SK-N-SH (cell line): ENCODE data around the gene ERCC8. TPM values are rescaled to one million over a fixed set of nuclear protein-coding genes. Genes with fewer than 3 reads are reported as not detected.

ENCODE experiments used
- CTCF ChIA-PET: fragments of 300-600, 350-600 bp; formaldehyde crosslinking; extraction: SDS; loops from one replicate; lab custom pipeline; 2021; lab: Yijun Ruan, JAX
- POLR2A ChIA-PET: fragments of 350-600 bp; sonication (Branson Sonifier 250); formaldehyde crosslinking; extraction: SDS; loops from one replicate; lab custom pipeline; 2020; ENCODE audit warnings: antibody characterized with exemption, inconsistent platforms; lab: Yijun Ruan, JAX
- DNase-seq: peaks from one replicate; pipeline ENCODE4 v3.0.0; 2012
- H2AFZ ChIP-seq: fragments of 200-600 bp; sonication (generic); 2 replicates; pipeline ENCODE4 v1.8.1; 2016; ENCODE audit warnings: antibody characterized with exemption, mild to moderate bottlenecking, low read depth
- H3F3A ChIP-seq: fragments of 200-600 bp; sonication (generic); replicated peaks from 2 replicates; pipeline ENCODE3; 2016; ENCODE audit warnings: antibody characterized with exemption, mild to moderate bottlenecking; ENCODE audit not compliant: insufficient read depth
- H3K27ac ChIP-seq, 2 experiments: fragments of 200-500 bp in 1 of 2; fragments of 200-600 bp in 1 of 2; sonication (Bioruptor generic) in 1 of 2; sonication (generic), shearing (Covaris generic) in 1 of 2; 2 replicates each; pipeline versions ENCODE4 v1.5.1 to v1.6.1; 2014 to 2016; ENCODE audit warnings: low read depth in 2 of 2, inconsistent platforms in 1 of 2, low read length in 1 of 2, mild to moderate bottlenecking in 1 of 2, mixed read lengths in 1 of 2
- H3K27me3 ChIP-seq: fragments of 200-600 bp; sonication (generic), shearing (Covaris generic); 2 replicates; pipeline ENCODE4 v1.6.1; 2016; ENCODE audit warnings: mixed run types; ENCODE audit not compliant: insufficient read depth
- H3K36me3 ChIP-seq, 2 experiments: fragments of 200-500 bp in 1 of 2; fragments of 200-600 bp in 1 of 2; sonication (Bioruptor generic) in 1 of 2; sonication (generic) in 1 of 2; replicated peaks in 1 of 2; 2 replicates each; pipeline versions ENCODE3 to v1.5.1; 2014 to 2016; ENCODE audit warnings: low read length in 1 of 2, mild to moderate bottlenecking in 1 of 2; ENCODE audit not compliant: insufficient read depth in 2 of 2, control insufficient read depth in 1 of 2
- H3K4me1 ChIP-seq, 2 experiments: fragments of 200-500 bp in 1 of 2; fragments of 200-600 bp in 1 of 2; sonication (Bioruptor generic) in 1 of 2; sonication (generic), shearing (Covaris generic) in 1 of 2; 2 replicates each; pipeline versions ENCODE4 v1.5.1 to v1.6.1; 2014 to 2016; ENCODE audit warnings: low read depth in 1 of 2, low read length in 1 of 2, mixed run types in 1 of 2; ENCODE audit not compliant: insufficient read depth in 2 of 2, control insufficient read depth in 1 of 2
- H3K4me2 ChIP-seq: fragments of 200-600 bp; sonication (generic), shearing (Covaris generic); 2 replicates; pipeline ENCODE4 v1.6.1; 2017; ENCODE audit warnings: mixed run types
- H3K4me3 ChIP-seq, 2 experiments: fragments of 200-500 bp in 1 of 2; fragments of 200-600 bp in 1 of 2; sonication (Bioruptor generic) in 1 of 2; sonication (generic), shearing (Covaris generic) in 1 of 2; 2 replicates each; pipeline versions ENCODE4 v1.5.1 to v1.8.1; 2014 to 2016; ENCODE audit warnings: low read depth in 2 of 2, inconsistent platforms in 1 of 2, low read length in 1 of 2, mild to moderate bottlenecking in 1 of 2, mixed read lengths in 1 of 2, moderate library complexity in 1 of 2
- H3K79me2 ChIP-seq: fragments of 200-600 bp; sonication (generic); 2 replicates; pipeline ENCODE4 v1.8.1; 2017; ENCODE audit warnings: mild to moderate bottlenecking; ENCODE audit not compliant: insufficient read depth
- H3K9ac ChIP-seq: fragments of 200-600 bp; sonication (generic); 2 replicates; pipeline ENCODE4 v1.6.1; 2017; ENCODE audit warnings: mixed run types
- H3K9me2 ChIP-seq: fragments of 200-600 bp; sonication (generic); 2 replicates; pipeline ENCODE4 v1.6.1; 2017; ENCODE audit warnings: mixed run types
- H3K9me3 ChIP-seq: fragments of 200-600 bp; sonication (generic); 2 replicates; pipeline ENCODE4 v1.6.1; 2017; ENCODE audit warnings: mixed run types, mild to moderate bottlenecking, moderate library complexity
- H4K20me1 ChIP-seq: fragments of 200-600 bp; sonication (generic); 2 replicates; pipeline ENCODE4 v1.6.1; 2017; ENCODE audit warnings: mild to moderate bottlenecking, mixed run types; ENCODE audit not compliant: insufficient read depth
- CHD2 ChIP-seq: fragments of 150-350 bp; IDR thresholded peaks from 2 replicates; pipeline ENCODE4 v1.6.1; 2018; ENCODE audit warnings: low read length; ENCODE audit not compliant: partially characterized antibody
- CTCF ChIP-seq: fragments of 200-600 bp; sonication (generic); IDR thresholded peaks from 2 replicates; pipeline ENCODE4 v1.6.1; 2017; ENCODE audit warnings: antibody characterized with exemption, mild to moderate bottlenecking, moderate library complexity
- FOSL2 ChIP-seq: IDR thresholded peaks from 2 replicates; pipeline ENCODE4 v1.4.0; 2012; ENCODE audit warnings: low read depth, mild to moderate bottlenecking, moderate library complexity, borderline replicate concordance
- FOXJ3 ChIP-seq: sonication (generic); formaldehyde crosslinking; IDR thresholded peaks from 2 replicates; pipeline ENCODE4 v1.5.1; 2020; ENCODE audit warnings: mild to moderate bottlenecking, missing genetic modification reagents
- FOXM1 ChIP-seq: IDR thresholded peaks from 2 replicates; pipeline ENCODE4 v1.4.0; 2012; ENCODE audit warnings: low read depth, mild to moderate bottlenecking
- GABPA ChIP-seq: IDR thresholded peaks from 2 replicates; pipeline ENCODE4 v1.4.0; 2012; ENCODE audit warnings: low read depth, mild to moderate bottlenecking
- JUND ChIP-seq: IDR thresholded peaks from 2 replicates; pipeline ENCODE4 v1.4.0; 2012
- MAX ChIP-seq: IDR thresholded peaks from 2 replicates; pipeline ENCODE4 v1.4.0; 2012; ENCODE audit warnings: low read depth
- NFIC ChIP-seq: IDR thresholded peaks from 2 replicates; pipeline ENCODE4 v1.4.0; 2012; ENCODE audit warnings: borderline replicate concordance
- NRF1 ChIP-seq: IDR thresholded peaks from 2 replicates; pipeline ENCODE4 v1.6.1; 2012; ENCODE audit warnings: low read depth, mild to moderate bottlenecking, low read length
- PBX3 ChIP-seq: IDR thresholded peaks from 2 replicates; pipeline ENCODE4; 2012
- RXRA ChIP-seq: IDR thresholded peaks from 2 replicates; pipeline ENCODE4 v1.4.0; 2012; ENCODE audit warnings: low read depth, mild to moderate bottlenecking, borderline replicate concordance
- TCF12 ChIP-seq: IDR thresholded peaks from 2 replicates; pipeline ENCODE4 v1.4.0; 2012
- USF1 ChIP-seq: IDR thresholded peaks from 2 replicates; pipeline ENCODE4 v1.4.0; 2012; ENCODE audit warnings: low read depth, borderline replicate concordance
- ZBTB33 ChIP-seq: IDR thresholded peaks from 2 replicates; pipeline ENCODE4 v1.4.0; 2012; ENCODE audit warnings: low read depth, borderline replicate concordance
- WGBS: methylation state at CpG from one replicate; pipeline ENCODE4 v1.1.6; 2017; ENCODE audit warnings: low lambda C conversion rate; 5-methylcytosine and 5-hydroxymethylcytosine counted together
- polyA plus RNA-seq, 3 experiments: library from polyadenylated mRNA; depleted of rRNA; stranded (reverse); fragments of >200 nt; gene quantifications; 2 replicates each; pipeline ENCODE4 v1.2.3, GENCODE V29; 2012

ERCC8 gene
- polyA plus RNA-seq, 1 of the 3 experiments (the other 2 are of a cell fraction): 11.6 TPM

- Histone ChIP-seq H3K36me3 (no peaks in the 10 kb centered on the region), H3K9me2 (no peaks in the 10 kb centered on the region), H3K27me3 (no peaks in the 10 kb centered on the region), H2AFZ (0 out of 2 replicates have a peak overlapping the region, but pooled peaks have one; percentile 29), H3K27ac (no peak overlapping the region), H3K9ac (no peak overlapping the region), H4K20me1 (no peaks in the 10 kb centered on the region), H3K79me2 (no peaks in the 10 kb centered on the region), H3F3A (no peaks in the 10 kb centered on the region), H3K4me3 (no peak overlapping the region), H3K4me2 (no peak overlapping the region), H3K4me1 (no peaks in the 10 kb centered on the region), H3K9me3 (no peaks in the 10 kb centered on the region)
- no peak for DNase-seq
- 14% methylated on average over 3 of the region's 3 CpGs for WGBS
- CTCF ChIA-PET: no interaction called here
- POLR2A ChIA-PET: no interaction called here
- TF ChIP-seq ZBTB33: no peak
- TF ChIP-seq FOXM1: no peak
- no peak for TF ChIP-seq FOSL2
- TF ChIP-seq PBX3: no peak
- TF ChIP-seq FOXJ3: no peak
- TF ChIP-seq TCF12: no peak
- TF ChIP-seq RXRA: no peak
- TF ChIP-seq GABPA: no peak
- no peak for TF ChIP-seq MAX
- no peak for TF ChIP-seq USF1
- no peak for TF ChIP-seq CTCF
- no peak for TF ChIP-seq NFIC
- TF ChIP-seq JUND: no peak
- no peak for TF ChIP-seq NRF1
- no peak for TF ChIP-seq CHD2
- TF ChIP-seq, all 33 proteins: peak for 0
Measured at GRCh38 chr5:60852940-60853339, 91.9 kb downstream of the ERCC8 start.
